Epithelial cell of esophagus (primary cell): ENCODE measurements around the gene PARP8.

ENCODE experiments used
- DNase-seq: peaks from one replicate; pipeline ENCODE4 v3.0.0; 2010; ENCODE audit warnings: low read depth
- H3K4me3 ChIP-seq: 2 replicates; pipeline ENCODE4 v1.5.1; 2011; ENCODE audit warnings: mild to moderate bottlenecking, low read length, control low read depth
- TF ChIP-seq, protein P1 (sequence below): IDR thresholded peaks from 2 replicates; pipeline ENCODE4 v1.5.1; 2011; ENCODE audit warnings: low read depth, mild to moderate bottlenecking, low read length, control low read depth, inconsistent platforms; ENCODE audit not compliant: insufficient read depth; ENCODE audit errors: missing control alignments

PARP8 gene

DNA sequence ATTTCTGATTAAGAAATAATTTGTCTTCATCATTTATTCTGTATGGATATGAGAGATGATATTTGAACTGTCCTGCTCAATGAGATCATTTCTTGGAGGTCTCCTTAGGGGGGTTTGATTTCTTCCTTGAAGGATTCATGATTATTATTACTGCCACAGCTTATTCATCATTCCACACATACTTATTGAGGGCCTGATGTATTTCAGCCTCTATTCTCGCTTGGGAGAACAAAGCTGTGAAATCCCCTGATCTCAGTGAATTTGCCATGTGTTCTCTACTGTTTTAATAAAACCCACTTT lies 36.9 kb downstream of the PARP8 start:
- H3K4me3 ChIP-seq: no peak overlapping the region
- no peak for DNase-seq
- TF ChIP-seq, protein P1, sequence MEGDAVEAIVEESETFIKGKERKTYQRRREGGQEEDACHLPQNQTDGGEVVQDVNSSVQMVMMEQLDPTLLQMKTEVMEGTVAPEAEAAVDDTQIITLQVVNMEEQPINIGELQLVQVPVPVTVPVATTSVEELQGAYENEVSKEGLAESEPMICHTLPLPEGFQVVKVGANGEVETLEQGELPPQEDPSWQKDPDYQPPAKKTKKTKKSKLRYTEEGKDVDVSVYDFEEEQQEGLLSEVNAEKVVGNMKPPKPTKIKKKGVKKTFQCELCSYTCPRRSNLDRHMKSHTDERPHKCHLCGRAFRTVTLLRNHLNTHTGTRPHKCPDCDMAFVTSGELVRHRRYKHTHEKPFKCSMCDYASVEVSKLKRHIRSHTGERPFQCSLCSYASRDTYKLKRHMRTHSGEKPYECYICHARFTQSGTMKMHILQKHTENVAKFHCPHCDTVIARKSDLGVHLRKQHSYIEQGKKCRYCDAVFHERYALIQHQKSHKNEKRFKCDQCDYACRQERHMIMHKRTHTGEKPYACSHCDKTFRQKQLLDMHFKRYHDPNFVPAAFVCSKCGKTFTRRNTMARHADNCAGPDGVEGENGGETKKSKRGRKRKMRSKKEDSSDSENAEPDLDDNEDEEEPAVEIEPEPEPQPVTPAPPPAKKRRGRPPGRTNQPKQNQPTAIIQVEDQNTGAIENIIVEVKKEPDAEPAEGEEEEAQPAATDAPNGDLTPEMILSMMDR: no peak

DNA sequence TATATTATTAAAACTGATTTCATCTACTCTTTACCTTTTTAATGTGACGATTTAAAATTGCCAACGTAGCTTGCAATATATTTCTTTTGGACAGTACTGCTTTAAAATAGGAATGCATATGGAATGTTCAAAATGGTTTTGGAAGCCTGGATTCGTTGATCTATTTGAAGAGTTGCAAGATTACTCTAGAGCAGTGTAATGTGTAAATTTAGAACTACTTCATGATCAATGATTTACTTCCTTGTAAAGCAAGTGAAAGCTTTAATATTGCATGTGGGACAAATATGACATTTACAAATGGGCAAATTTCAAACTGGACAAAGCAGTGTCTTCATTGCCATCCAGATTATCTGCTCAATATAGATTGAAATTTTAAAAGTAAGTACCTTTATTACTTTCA lies 38.3 kb downstream of the PARP8 start:
- TF ChIP-seq, protein P1: no peak
- DNase-seq: no peak
- H3K4me3 ChIP-seq: no peak overlapping the region

DNA sequence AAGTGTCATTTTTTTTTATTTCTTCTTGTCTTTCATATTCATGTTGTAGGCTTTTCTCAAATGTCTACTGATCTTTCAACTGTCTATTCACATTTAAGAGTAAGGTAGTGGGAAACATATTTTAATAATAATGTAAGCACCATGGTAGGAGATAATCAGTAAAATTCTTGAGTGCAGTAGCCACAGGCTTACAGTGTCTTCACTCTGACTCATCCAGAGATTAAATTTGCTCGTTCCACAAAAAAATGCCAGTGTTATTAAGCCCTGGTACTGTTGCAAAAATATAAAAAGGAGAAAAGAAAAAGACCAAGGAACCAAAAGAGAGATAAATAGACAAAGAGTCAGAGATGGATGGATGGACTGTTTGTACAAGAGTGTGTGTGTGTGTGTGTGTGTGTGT lies 43.0 kb downstream of the PARP8 start:
- H3K4me3 ChIP-seq: no peak overlapping the region
- peak; percentile 20 for DNase-seq
- TF ChIP-seq, protein P1: no peak

DNA sequence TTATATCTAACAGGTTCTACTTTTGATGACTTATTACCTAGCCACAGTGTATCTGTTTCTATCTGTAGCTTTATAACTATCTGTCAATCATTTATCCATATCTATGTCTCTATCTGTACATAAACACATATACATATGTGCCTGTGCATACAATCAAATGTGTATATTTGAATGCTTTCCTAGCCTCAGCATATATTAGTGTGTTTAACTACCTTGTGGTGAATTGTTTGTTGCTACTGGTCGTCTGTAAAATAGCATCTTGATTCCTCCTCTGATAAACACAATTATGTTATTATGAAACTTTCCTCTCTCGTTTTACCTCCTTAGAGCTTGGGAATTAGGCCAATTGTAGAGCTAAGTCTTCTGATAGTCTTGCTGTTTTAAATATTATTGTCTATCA lies 44.4 kb downstream of the PARP8 start:
- no peak overlapping the region for H3K4me3 ChIP-seq
- no peak for DNase-seq
- TF ChIP-seq, protein P1: no peak

DNA sequence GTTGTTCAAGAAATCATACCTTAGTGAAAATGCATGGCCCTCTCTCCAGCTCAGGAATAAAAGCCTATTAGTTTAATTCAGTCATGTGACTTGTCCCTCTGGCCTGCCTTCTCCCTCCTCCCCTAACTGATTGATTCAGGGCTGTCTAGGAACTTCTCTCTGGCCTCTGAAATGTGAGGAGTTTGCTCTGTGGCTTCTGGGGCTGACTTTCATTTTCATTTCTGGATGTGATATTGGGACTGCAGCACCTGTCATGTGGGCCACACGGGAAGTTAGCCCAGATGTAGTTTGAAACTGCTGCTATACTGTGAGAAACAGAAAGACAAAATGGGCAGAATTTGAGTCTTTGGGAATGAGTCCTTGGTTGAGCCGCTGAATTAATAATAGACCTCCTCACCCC lies 44.8 kb downstream of the PARP8 start:
- TF ChIP-seq, protein P1: no peak
- no peak for DNase-seq
- no peak overlapping the region for H3K4me3 ChIP-seq

DNA sequence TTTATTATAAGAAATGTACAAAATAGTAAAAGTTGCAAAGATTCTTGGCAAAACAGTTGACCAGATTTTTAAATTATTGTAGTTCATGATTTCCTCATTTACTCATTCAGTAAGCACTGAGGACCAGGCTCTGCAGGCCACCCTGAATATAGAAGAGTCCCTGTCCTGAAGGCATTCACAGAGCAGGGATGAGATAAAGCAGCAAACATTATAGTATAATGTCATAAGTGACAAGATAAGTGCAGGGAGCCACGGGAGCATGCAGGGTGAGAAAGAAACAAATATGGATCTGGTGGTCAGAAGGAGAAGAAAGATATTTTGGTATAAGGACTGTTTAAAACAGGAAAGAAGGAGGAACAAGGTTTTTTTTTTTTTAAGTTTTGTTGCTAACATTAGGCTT lies 46.0 kb downstream of the PARP8 start:
- no peak overlapping the region for H3K4me3 ChIP-seq
- TF ChIP-seq, protein P1: no peak
- DNase-seq: no peak

DNA sequence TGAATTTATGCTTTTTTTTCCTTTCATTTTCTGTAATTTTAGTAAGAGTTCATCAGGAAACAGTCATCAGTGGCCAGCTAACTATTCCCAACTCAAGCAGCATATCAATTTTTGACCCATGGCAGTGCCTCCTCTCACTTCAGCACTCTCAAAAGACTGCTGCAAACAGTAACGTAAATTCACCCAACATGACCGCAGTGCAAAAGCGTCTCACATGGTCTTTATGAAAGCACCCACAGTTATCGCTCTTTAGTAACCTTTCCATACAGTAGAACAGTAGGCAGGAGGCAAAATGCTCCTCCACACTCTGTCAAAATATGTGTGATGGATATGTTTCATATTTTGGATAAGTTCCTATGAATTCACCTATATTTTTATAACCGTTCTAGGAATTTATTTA lies 48.6 kb downstream of the PARP8 start:
- DNase-seq: no peak
- H3K4me3 ChIP-seq: no peak overlapping the region
- TF ChIP-seq, protein P1: no peak
